Jurkat, Clone E6-1 (cell line): ENCODE results near the gene KLHL29.
A peak's percentile ranks its signal among the peaks of the same experiment; 100 is the strongest.

Source experiments
- DNase-seq: peaks from one replicate; pipeline ENCODE4 v3.0.0-alpha.2; 2011; ENCODE audit warnings: low read depth, low spot score
- H3K4me3 ChIP-seq: 2 replicates; pipeline ENCODE4 v1.5.1; 2011; ENCODE audit warnings: mild to moderate bottlenecking, low read length, control low read depth, moderate library complexity

The KLHL29 gene

DNA sequence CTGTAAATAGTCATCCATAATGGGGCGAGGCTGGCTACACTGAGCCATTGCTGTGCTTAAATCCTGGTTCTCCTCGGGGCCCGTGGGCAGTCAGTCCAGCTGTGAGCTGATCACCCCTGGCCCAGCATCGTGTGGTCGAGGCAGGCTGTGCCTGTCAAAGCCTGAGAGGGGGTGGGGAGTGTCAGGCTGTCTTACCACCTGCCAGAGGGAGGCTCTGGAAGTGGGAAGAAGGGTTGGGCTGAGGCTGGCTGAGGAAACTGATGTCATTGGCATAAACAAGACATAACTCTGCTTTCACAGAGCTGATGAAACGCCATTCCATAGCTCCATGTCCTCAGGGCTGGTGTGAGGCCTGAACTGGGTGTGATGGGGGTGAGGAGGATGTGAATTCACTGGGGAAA, 49.7 kb downstream of the KLHL29 start:
- H3K4me3 ChIP-seq: no peak overlapping the region
- no peak for DNase-seq

- no peak overlapping the region for H3K4me3 ChIP-seq
- DNase-seq: no peak
Observed at GRCh38 chr2:23435250-23436035, 50.5 kb downstream of the KLHL29 start.

GRCh38 chr2:23436346-23437098, 51.5 kb downstream of the KLHL29 start:
- H3K4me3 ChIP-seq: peak overlapping the region; percentile 2
- peak; percentile 87 for DNase-seq

DNA sequence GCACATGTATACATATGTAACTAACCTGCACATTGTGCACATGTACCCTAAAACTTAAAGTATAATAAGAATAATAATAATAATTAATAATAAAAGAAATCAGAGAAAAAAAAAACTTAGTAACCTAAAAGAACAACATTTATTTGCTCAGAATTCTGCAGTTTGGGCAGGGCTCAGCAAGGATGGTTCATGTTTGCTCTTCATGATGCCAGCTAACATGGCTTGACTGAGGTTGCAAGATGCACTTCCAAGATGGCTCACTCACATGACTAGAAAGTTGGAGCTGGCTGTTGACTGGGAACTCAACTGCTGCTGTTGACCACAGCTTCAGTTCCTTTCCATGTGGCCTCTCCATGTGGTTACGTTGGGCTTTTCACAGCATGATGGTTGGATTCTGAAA, 56.4 kb downstream of the KLHL29 start:
- no peak overlapping the region for H3K4me3 ChIP-seq
- no peak for DNase-seq

DNA sequence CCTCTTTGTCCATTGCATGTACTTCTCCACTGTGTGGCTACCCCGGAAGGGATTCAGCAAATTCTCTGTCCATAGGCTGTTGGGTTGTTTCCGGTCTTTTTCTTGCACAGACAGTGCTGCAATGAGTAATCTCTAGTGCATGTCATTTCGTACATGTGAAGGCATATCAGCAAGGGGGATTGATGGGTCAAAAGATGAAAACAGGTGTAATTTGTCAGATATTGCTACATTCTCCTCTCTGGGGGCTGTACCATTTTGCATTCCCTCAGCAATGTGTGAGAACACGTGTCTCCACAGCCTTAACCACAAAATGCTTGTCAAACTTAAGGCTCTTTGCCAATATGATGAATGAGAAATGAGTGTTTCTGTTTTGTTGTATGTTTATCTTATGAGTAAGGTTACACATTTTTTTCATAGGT, 60.5 kb downstream of the KLHL29 start:
- peak; percentile 35 for DNase-seq
- no peak overlapping the region for H3K4me3 ChIP-seq

DNA sequence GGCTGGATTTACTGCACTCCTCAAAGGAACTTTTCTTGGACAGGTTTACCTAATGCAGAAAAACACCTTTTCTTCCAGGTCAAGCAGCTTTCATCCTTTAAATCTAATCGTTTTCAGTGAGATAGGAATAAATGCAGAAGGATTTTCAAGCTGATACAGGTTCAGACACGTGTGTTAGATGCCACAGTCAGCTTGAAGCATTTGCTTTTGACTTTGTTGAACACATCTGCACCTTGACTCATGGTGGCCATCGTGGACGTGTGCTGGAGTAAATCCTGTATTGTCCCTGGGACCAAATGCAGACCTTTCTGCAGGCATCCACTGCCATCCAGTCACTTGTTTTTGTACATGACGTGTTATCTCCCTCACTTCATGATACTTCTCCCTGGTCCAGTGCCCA, 61.9 kb downstream of the KLHL29 start:
- H3K4me3 ChIP-seq: no peak overlapping the region
- no peak for DNase-seq

DNA sequence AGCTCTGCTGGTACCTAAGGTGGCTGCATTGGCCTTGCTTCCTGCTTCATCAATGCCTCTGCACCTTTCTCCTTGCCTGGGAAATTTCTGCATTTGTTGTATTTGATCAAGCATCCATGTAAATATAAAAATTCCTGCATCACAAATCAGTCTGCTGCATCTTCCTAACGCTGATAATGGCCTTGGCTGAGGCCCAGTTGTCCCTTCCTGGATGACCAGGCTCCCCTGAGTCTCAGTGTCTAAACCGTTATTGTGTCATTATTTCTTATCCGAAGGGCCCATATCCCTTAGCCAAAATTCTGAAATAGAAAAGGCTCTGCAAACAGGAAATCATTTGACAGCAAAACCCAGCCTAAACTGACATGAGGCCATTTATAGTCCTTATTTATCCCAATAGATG, 62.4 kb downstream of the KLHL29 start:
- DNase-seq: no peak
- H3K4me3 ChIP-seq: no peak overlapping the region

- H3K4me3 ChIP-seq: no peak overlapping the region
- DNase-seq: no peak
Observed at GRCh38 chr2:23448906-23449305, 63.9 kb downstream of the KLHL29 start.

GRCh38 chr2:23449413-23449812, 64.4 kb downstream of the KLHL29 start:
- no peak for DNase-seq

DNA sequence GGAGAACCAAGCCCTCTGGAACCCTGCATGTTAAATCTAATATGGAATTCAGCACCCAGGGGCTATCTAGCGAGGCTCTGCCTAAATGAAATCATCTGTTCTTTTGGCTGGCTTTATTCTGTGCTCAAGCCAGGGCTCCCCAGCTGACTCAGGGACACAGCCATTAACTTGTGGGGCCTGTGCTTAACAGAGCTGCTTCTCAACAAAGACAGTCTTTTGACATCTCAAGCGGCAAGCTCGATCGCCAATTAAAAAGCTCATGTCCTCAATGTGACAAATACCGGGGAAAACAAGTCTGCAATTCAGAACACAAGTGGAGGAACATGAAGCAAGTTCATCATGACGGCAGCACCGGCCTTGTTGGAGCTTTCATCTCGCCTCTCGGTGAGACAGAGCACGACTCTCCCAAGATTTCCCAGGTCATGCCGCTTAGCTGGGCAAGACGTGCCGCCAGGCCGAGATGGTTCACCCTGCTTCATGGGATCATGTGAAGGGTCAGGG, 64.9 kb downstream of the KLHL29 start:
- no peak overlapping the region for H3K4me3 ChIP-seq
- DNase-seq: no peak

More at GRCh38 chr2:23449413-23449812, 64.4 kb downstream of the KLHL29 start:
- no peak overlapping the region for H3K4me3 ChIP-seq

DNA sequence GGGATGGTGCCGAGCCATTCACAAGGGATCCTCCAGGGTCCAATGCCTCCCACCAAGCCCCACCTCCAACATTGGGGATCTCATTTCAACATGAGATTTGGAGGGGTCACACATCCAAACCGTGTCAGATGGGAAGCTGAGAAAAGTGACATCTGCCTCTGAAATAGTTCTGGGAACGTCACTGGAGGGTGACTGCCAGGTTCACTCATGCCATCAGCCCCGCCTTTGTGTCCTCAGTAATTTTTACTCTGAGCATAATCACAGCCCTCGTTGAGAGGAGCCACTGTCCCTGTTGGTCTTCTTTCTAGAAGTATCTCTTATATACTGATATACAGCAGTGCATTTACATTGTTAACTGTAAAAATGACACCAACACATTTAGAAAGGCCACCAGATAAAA, 67.4 kb downstream of the KLHL29 start:
- H3K4me3 ChIP-seq: no peak overlapping the region
- DNase-seq: no peak

GRCh38 chr2:23452853-23453420, 68.0 kb downstream of the KLHL29 start:
- peak overlapping the region; percentile 16 for H3K4me3 ChIP-seq
- peak; percentile 89 for DNase-seq

- DNase-seq: no peak
- peak overlapping the region; percentile 16 for H3K4me3 ChIP-seq
Observed at GRCh38 chr2:23453432-23453831, 68.5 kb downstream of the KLHL29 start.

DNA sequence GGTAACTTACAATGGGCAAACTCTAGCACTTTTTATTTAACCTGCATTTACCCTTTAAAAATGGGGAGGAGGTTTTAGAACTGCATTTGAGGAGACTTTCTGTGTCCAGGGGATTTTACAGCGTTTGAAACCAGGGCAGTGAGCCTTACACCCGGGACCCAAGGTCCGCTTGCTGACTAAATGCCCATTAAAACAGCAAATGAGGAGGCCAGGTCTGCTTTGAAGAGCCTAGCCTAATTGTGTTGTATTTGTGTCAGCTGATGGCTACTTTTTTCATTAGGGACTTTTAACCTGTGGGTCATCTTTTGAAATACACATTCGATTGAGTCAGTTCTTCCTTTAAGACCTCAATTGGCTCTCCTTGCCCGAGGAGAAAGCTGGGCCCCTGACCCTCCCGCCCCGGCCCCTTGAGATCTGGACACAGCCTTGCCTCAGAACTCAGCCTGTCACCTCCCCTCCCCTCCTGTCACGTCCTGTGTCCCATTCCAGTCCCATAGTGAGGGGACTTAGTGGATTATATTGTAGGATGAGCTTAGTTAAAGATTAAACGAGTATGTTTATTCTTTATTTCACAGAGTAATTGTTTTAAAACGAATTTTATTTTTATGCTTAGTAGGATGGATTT, 69.0 kb downstream of the KLHL29 start:
- no peak overlapping the region for H3K4me3 ChIP-seq
- DNase-seq: no peak

- no peak overlapping the region for H3K4me3 ChIP-seq
- no peak for DNase-seq
Observed at GRCh38 chr2:23454501-23455120, 69.6 kb downstream of the KLHL29 start.

GRCh38 chr2:23456396-23456795, 71.4 kb downstream of the KLHL29 start:
- DNase-seq: no peak
- H3K4me3 ChIP-seq: no peak overlapping the region

DNA sequence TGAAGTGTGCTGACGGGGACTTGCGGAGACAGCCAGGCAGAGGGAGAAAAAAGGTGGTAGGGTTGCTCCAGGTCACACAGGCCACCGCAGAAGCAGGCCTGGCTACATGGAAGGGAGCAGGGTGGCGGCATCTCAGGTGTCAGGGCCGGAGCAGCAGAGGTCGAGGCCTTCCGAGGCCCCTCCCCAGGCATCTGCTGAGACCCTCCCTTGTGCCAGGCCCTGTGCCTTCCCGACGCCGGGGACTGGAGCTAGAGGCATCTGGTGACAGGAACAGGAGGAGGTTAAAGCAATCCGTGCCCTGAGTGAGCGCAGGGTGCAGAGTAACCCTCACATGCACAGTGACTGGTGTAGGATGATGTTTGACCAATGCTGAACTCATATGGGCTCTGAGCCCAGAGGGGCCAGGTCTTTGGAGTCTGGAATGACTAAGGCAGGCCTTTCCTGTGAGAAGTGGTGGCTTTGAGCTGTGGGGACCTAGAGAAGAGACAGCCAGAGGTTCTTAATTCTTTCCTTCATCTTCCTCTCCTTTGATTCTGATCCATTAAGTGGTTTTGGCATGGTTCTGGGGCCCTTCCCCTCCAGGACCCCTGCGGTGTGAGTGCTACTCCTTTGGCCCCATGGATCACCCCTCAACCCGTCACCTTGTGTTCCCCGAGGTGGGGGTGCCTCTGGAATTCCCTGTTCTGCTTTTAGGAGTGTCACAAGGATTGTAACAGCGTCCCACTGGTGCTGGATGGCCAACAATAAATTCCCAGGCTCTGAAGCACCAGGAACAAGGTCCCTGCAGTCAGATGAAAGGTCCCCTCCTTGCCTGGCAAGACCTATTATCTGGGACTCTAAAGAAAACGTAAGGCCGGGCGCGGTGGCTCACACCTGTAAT, 72.1 kb downstream of the KLHL29 start:
- no peak overlapping the region for H3K4me3 ChIP-seq
- DNase-seq: no peak

- DNase-seq: no peak
- no peak overlapping the region for H3K4me3 ChIP-seq
Observed at GRCh38 chr2:23457990-23458682, 73.2 kb downstream of the KLHL29 start.
